Midbrain (tissue), 1 donor: ENCODE data around the gene BPGM.
"Not testable (repeated sequence)": the region's sequence is repeated elsewhere in the genome, so short reads cannot be mapped to it uniquely, and the experiment has no call there.

Source experiments
- DNase-seq: peaks from one replicate; lab custom pipeline; 2025; lab: John Stamatoyannopoulos, UW

Gene BPGM

DNA sequence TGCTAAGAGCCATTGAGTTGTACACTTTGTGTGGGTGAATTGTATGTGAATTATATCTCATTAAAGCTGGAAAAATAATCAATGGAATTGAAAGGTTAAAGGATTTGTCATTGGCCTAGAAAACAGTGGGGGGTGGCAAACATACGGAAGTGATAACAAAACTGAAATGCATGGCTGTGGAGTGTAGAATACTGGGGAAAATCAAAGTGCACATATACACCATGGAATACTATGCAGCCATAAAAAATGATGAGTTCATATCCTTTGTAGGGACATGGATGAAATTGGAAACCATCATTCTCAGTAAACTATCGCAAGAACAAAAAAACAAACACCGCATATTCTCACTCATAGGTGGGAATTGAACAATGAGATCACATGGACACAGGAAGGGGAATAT, 18.4 kb downstream of the BPGM start:
- DNase-seq = not testable (repeated sequence)

DNA sequence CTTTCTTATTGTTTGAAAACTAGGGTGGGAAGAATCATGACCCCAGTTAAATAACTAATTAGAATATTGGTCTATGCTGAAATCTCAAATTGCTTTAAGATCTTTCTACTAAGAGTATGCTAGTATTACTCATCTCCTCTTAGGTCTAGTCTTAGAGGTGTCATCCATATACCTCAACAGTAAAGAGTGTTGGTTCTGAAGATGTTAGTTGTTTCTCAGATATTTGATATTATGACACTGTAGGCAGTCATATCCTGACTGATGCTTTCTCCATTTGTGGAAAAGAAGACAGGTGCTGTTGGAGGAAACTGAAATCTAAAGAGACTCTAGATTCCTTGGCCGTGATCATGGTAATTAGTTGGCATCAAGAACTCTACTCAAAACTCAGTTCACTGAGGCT, 21.2 kb downstream of the BPGM start:
- DNase-seq = no peak

DNA sequence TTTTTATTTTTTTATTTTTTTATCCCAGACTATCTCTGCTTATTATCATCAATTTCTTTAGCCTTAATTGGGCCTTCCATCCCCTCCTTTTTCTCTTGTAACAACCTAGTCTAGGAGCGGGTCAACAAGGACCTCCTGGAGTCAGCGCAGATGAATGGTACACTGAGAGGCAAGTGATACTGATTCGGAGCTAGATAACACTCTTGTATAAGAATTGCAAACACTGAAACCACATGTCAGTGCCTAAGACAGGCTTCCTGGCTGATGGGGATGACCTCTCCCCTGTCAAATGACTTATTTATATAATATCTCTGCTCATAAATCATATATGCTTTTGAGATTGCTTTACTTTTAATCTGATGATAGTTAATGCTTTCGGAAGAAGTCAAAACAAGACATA, 22.7 kb downstream of the BPGM start:
- DNase-seq = no peak

GRCh38 chr7:134669845-134670373, 23.3 kb downstream of the BPGM start:
- no peak for DNase-seq

DNA sequence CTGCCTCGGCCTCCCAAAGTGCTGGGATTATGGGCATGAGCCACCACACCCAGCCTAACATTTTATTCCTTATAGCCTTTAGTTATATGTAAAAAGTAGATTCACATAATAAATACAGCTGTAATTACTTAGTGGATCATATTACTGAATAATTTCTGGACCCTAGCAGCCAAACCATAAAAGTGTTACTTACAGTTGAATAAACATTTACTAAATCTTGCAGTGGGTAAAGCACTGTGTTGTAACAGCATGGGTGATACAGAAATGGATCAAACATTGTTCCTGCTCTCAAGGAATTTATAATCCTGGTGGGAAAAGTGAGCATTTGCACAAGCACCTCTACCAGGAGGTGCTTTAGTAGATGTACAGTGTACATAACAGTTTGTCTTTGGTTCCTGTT, 25.0 kb downstream of the BPGM start:
- no peak for DNase-seq

DNA sequence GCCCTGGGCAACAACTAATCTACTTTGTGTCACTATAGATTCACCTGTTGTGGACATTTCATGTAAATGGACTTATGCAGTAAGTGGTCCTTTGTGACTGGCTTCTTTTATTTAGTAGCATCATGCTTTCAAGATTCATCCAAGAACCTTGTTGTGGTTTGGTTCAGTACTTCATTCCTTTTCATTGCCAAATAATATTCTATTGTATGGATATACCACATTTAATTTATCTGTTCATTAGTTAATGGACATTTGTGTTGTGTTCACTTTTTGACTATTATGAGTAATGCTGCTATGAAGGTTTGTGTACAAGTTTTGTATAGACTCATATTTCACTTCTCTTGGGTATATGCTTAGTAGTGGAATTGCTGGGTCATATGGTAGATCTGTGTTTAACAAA, 27.8 kb downstream of the BPGM start:
- no peak for DNase-seq

DNA sequence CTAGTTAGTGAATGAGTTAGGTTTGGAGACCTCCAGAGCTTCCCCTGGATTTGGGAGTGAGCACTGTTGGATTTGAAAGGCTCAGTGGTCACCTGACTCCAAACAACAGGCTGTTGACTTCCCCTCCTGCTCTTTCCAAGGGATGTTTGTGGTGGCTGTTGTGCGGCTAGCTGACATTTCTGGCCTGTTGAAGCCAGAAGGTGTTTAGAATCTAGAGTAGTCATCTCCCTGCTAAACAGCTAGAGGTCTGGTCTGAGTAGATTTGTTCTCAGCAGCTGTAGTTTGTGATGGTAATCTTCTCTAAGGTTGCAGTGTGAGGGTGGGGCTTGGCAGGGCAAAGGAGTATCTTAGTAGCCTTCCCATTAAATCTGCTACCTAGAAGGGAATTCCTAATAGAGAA, 30.1 kb downstream of the BPGM start:
- DNase-seq = no peak

DNA sequence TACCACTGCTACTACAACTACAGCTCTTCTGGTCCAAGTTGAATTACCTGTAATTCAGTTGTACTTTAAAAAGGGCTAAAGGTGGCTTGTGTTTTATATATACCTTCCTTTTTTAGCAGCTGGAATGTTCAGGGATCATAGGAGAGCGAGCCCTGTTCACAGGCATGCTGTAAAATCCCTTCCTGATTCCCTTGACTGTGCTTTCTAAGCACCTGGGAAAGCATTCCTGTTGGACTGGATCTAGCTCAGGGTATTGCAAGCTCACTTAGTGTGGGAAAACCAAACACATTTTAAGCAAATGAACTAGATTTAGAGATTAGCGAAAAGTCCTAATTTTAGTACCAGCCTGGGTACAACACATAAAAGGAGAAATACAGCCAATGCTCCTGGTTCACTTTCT, 31.5 kb downstream of the BPGM start:
- DNase-seq = no peak

- DNase-seq = no peak
Observed at GRCh38 chr7:134679006-134679405, 32.4 kb downstream of the BPGM start.

DNA sequence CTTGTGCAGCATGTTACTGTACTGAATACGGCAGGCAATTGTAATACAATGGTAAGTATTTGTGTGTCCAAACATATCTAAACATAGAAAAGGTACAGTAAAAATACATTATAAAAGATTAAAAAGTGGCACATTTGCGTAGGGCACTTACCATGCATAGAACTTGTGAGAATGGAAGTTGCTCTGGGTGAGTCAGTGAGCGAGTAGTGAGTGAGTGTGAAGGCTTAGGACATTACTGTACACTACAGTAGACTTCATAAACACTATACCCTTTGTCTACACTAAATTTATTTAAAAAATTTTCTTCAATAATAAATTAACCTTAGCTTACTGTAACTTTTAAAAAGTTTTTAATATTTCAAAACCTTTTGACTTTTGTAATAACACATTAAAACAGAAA, 37.5 kb downstream of the BPGM start:
- no peak for DNase-seq

GRCh38 chr7:134685250-134685649, 38.6 kb downstream of the BPGM start:
- DNase-seq = no peak

DNA sequence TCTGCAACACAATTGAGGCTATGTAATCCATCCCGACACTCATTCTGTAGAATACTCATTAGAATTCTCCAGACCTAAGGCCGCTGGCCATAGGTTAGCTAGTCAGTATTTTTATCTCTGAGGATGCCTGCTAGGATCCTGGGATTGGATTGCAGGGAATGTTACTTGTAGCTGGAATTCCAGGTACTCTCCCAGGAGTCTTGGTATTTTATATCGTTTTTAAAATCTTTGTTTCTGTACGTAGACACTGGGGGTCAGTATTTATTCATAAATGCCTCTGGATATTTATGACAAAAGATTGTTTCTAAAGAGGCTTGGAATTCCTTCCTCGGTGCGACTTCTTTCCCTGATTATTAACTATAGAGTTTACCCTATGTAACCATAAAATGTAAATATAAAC, 40.1 kb downstream of the BPGM start:
- DNase-seq = peak; percentile 21

DNA sequence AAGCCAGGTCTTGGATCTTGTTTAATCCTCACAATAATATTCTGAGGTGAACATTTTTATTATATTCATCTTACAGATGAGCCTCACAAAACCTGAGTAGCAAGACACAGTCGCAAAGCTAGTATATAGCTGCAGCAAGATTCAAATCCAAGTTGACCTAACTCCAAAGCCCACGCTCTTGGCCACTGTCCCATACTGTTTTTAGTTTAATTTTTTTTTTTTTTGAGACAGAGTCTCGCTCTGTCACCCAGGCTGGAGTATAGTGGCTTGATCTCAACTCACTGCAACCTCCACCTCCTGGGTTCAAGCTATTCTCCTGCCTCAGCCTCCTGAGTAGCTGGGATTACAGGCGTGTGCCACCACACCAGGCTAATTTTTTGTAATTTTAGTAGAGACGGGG, 42.9 kb downstream of the BPGM start:
- not testable (repeated sequence) for DNase-seq

- DNase-seq = peak; percentile 70
Observed at GRCh38 chr7:134690016-134690415, 43.4 kb downstream of the BPGM start.

DNA sequence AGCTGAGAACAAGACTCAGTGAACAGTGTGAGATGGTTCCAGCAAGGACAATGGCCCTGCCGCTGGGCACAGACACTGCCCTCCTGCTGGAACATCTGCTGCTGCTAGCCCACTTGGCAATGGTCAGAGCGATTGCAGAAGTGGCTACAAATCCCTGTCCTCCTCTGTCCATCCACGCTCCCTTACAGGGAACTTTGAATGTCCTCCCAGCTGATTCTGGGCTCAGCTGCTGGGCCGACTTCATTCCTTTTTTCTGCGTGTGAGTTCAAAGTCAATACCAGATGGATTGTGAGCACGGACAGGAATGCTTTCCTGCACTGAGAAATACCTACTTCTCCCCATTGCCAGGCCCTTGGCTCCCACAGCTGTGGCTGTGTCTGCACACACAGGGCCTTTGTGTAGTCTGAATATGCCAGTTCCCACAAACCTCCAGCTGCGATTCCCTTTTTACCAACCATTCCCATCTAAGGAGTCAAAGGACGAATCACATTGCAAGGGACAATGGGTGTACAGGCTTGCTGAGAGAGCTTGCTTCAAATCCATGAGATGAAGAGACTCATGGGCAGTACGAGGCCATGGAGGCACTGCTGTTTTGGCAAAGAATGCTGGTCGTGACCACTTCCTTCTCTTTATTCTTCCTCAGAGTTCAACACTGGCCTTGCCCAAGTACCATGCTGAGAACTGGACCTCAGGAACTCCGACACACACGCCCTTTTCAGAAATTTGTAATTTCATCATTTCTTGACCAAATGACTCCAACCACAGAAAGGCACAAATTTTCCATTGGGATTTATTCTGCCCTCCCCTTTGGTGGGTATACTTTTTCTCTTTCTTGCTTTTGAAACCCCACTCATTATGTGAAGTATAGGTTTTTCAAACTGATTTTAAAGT, 44.2 kb downstream of the BPGM start:
- DNase-seq = peak; percentile 88

- DNase-seq = no peak
Observed at GRCh38 chr7:134691546-134692343, 45.1 kb downstream of the BPGM start.

- no peak for DNase-seq
Observed at GRCh38 chr7:134692344-134692705, 45.7 kb downstream of the BPGM start.

- no peak for DNase-seq
Observed at GRCh38 chr7:134693256-134693655, 46.6 kb downstream of the BPGM start.

DNA sequence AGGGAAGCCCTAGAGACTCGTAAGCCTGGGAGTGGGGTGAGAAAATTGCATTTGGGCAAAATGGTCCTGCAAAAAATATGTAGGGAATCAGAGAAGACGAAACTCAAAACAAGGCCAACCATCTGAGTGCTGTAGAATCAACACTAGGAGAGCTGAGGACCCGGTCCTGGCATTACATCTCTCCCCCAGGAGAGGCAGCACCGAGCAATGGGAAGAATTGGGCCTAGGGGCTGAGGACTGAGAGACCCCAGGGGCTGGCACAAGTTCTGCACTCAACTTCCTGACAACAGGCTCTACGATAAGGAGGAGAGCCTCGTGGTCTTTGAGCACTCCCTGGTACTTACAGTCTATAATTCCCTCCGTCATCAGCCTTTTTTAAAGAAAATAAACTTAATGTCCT, 47.6 kb downstream of the BPGM start:
- no peak for DNase-seq

DNA sequence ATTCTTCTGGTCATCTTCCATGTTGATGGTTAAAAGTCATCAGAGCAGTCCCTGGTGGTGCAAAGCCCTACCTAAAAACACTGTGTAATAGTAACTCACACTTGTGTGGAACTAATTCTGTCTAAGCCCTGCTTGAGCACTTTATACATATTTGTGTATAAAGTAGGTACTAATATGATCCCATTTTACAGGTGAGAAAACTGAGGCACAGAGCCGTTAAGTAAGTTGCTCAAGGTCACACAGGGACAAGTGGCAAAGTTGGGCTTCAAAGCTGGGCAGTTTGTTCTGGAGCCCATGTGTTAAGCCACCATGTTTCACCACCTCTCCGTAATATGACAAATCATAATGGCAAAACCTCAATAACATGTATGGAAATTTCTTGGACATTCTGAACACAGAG, 48.1 kb downstream of the BPGM start:
- DNase-seq = no peak

GRCh38 chr7:134695321-134695860, 48.7 kb downstream of the BPGM start:
- DNase-seq = no peak

DNA sequence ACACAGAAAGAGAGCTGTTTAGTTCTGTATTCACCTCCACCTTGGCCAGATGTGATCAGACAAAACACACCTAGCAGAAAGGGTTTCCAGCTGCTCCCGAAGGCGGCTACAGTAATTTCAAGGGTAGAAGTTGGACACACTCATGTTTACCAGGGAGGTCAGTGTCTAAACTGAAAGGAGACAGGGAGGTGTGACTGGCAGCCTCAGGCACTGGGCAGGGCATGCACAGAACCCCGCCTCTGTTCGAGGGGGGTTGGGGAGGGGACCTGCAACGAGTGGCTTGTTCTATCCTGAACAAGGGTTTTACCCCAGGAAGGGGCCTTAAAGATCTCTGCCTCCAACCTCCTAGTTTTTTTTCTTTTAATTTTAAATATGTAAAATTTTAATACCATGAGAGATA, 49.6 kb downstream of the BPGM start:
- DNase-seq = no peak
